Measurements from ENCODE around the gene MAP3K21. TPM values are rescaled to one million over a fixed set of nuclear protein-coding genes. Genes with fewer than 3 reads are reported as not detected.

The MAP3K21 gene
- total RNA-seq, 4 donors from 2014 or later, result 0.07 to 0.31 TPM; not detected in 2

GRCh38 chr1:233433436-233434210 lies 106.1 kb downstream of the MAP3K21 start:
- TF ChIP-seq, protein P1, sequence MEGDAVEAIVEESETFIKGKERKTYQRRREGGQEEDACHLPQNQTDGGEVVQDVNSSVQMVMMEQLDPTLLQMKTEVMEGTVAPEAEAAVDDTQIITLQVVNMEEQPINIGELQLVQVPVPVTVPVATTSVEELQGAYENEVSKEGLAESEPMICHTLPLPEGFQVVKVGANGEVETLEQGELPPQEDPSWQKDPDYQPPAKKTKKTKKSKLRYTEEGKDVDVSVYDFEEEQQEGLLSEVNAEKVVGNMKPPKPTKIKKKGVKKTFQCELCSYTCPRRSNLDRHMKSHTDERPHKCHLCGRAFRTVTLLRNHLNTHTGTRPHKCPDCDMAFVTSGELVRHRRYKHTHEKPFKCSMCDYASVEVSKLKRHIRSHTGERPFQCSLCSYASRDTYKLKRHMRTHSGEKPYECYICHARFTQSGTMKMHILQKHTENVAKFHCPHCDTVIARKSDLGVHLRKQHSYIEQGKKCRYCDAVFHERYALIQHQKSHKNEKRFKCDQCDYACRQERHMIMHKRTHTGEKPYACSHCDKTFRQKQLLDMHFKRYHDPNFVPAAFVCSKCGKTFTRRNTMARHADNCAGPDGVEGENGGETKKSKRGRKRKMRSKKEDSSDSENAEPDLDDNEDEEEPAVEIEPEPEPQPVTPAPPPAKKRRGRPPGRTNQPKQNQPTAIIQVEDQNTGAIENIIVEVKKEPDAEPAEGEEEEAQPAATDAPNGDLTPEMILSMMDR (IDR thresholded peaks at IDR 0.05 in 4 of 5, conservative IDR thresholded peaks at IDR 0.05 in 1 of 5), result no peak
- no peak for TF ChIP-seq POLR2A (IDR thresholded peaks at IDR 0.05)
- Histone ChIP-seq H3K4me3 (no peak overlapping the region), H3K36me3 (no peaks in the 10 kb centered on the region), H3K4me1 (no peaks in the 10 kb centered on the region), H3K27ac (no peak overlapping the region), H3K27me3 (no peaks in the 10 kb centered on the region), H3K9me3 (no peaks in the 10 kb centered on the region)
- in situ Hi-C loops (cut with MboI; ENCODE audit: low sequenced_read_pairs in 4 of 4) (loop anchor here in 2 of 4 donors (25.0 kb wide), 2 partner anchors 354 to 379 kb away; no protein-coding TSS in a partner anchor), intact Hi-C loops (cut with DNase I; ENCODE audit: low total_unique reads) (no loop called here)
- DNase-seq, result no peak
- no peak for ATAC-seq

Other genes with a start within 250 kb of the MAP3K21 start
- 1 to 10 TPM in 3 of 4 donors, under 1 TPM in 1; 0.34 to 5.6 (median 1.9) TPM for gene PCNX2, start 32.0 kb upstream of the MAP3K21 start, total RNA-seq

Measured in gastrocnemius medialis (tissue), 4 donors.